Liver (tissue), 3 donors: ENCODE measurements around the gene SLC25A25.
"Not testable (repeated sequence)": the region's sequence is repeated elsewhere in the genome, so short reads cannot be mapped to it uniquely, and the experiment has no call there.

Experiments used
- ATF3 ChIP-seq: IDR thresholded peaks from 2 replicates; pipeline ENCODE4 v1.6.1; 2016; ENCODE audit warnings: antibody characterized with exemption
- CTCF ChIP-seq: fragments of 150-350 bp; IDR thresholded peaks from 2 replicates; pipeline ENCODE4 v1.5.1; 2017; ENCODE audit warnings: improper control_type of control experiment, low read depth, low read length; ENCODE audit not compliant: missing input control
- FOXA2 ChIP-seq: IDR thresholded peaks from 2 replicates; pipeline ENCODE4 v1.6.1; 2016; ENCODE audit warnings: antibody characterized with exemption
- GABPA ChIP-seq, 2 donors: IDR thresholded peaks in 1 of 2; conservative IDR thresholded peaks in 1 of 2; 2 replicates each; pipeline ENCODE4 v1.6.1; 2016; ENCODE audit warnings: antibody characterized with exemption in 2 of 2, mild to moderate bottlenecking in 1 of 2, moderate library complexity in 1 of 2
- JUND ChIP-seq, 2 donors: IDR thresholded peaks; 2 replicates each; pipeline ENCODE4 v1.6.1; 2016; ENCODE audit warnings: antibody characterized with exemption in 2 of 2
- MAX ChIP-seq: IDR thresholded peaks from 2 replicates; pipeline ENCODE4 v1.6.1; 2016; ENCODE audit warnings: antibody characterized with exemption
- RAD21 ChIP-seq, 2 donors: IDR thresholded peaks; 2 replicates each; pipeline ENCODE4 v1.6.1; 2016; ENCODE audit warnings: antibody characterized with exemption in 2 of 2, mild to moderate bottlenecking in 2 of 2
- TAF1 ChIP-seq: conservative IDR thresholded peaks from 2 replicates; pipeline ENCODE4 v1.6.1; 2016; ENCODE audit warnings: antibody characterized with exemption, mild to moderate bottlenecking
- donor health status: healthy.
- donor health status: healthy.

GRCh38 chr9:128036522-128036921, 31.5 kb upstream of the SLC25A25 start:
- not testable (repeated sequence) for TF ChIP-seq FOXA2; CTCF; GABPA (IDR thresholded peaks at IDR 0.05 in 1 of 2, conservative IDR thresholded peaks at IDR 0.05 in 1 of 2); TAF1; MAX; RAD21 (IDR thresholded peaks at IDR 0.05); ATF3; JUND (IDR thresholded peaks at IDR 0.05)
